CD14-positive monocyte (primary cell): Measurements from ENCODE around the gene UGT1A8. TPM values are rescaled to one million over a fixed set of nuclear protein-coding genes. Genes with fewer than 3 reads are reported as not detected.
"Not testable (repeated sequence)": the region's sequence is repeated elsewhere in the genome, so short reads cannot be mapped to it uniquely, and the experiment has no call there.

Source experiments
- DNase-seq, 3 donors: peaks; one replicate each; pipeline ENCODE4 v3.0.0-alpha.2; 2011 to 2022
- H2AFZ ChIP-seq: 2 replicates; pipeline ENCODE4 v1.6.0; 2012; ENCODE audit warnings: mild to moderate bottlenecking, low read depth, low read length, inconsistent platforms; ENCODE audit not compliant: insufficient read depth, poor library complexity, severe bottlenecking
- H3K27ac ChIP-seq, 2 donors: 1 replicate in 1 of 2; 2 replicates in 1 of 2; pipeline ENCODE4 v1.5.1; 2012 to 2013; ENCODE audit warnings: low read length in 2 of 2, control low read depth in 1 of 2, inconsistent platforms in 1 of 2, low read depth in 1 of 2, mild to moderate bottlenecking in 1 of 2
- H3K27me3 ChIP-seq, 2 donors: one replicate each; pipeline versions ENCODE4 v1.6.0 to v1.6.1; 2011 to 2013; ENCODE audit warnings: low read length in 2 of 2; ENCODE audit not compliant: control insufficient read depth in 2 of 2, insufficient read depth in 2 of 2
- H3K36me3 ChIP-seq, 2 donors: replicated peaks in 1 of 2; 1 replicate in 1 of 2; 2 replicates in 1 of 2; pipeline versions ENCODE4 v1.5.1 to v1.6.1; 2012 to 2013; ENCODE audit warnings: low read length in 2 of 2, control low read depth in 1 of 2, inconsistent platforms in 1 of 2, mild to moderate bottlenecking in 1 of 2; ENCODE audit not compliant: insufficient read depth in 2 of 2, control insufficient read depth in 1 of 2
- H3K4me1 ChIP-seq, 2 donors: 1 replicate in 1 of 2; 2 replicates in 1 of 2; pipeline versions ENCODE4 v1.5.1 to v1.6.1; 2012 to 2013; ENCODE audit warnings: low read length in 2 of 2, control low read depth in 1 of 2, inconsistent platforms in 1 of 2, mild to moderate bottlenecking in 1 of 2, moderate library complexity in 1 of 2; ENCODE audit not compliant: insufficient read depth in 2 of 2, control insufficient read depth in 1 of 2
- H3K4me2 ChIP-seq: replicated peaks from 2 replicates; pipeline ENCODE3; 2012; ENCODE audit warnings: low read length, moderate library complexity, mild to moderate bottlenecking; ENCODE audit not compliant: poor library complexity, severe bottlenecking; ENCODE audit errors: extremely low read depth
- H3K4me3 ChIP-seq, 3 experiments: fragments of 200-600 bp in 1 of 3; sonication (generic) in 1 of 3; replicated peaks in 1 of 3; 1 replicate in 2 of 3; 2 replicates in 1 of 3; pipeline ENCODE4 v1.5.1; 2011 to 2013; ENCODE audit warnings: low read length in 3 of 3, mild to moderate bottlenecking in 3 of 3, control low read depth in 2 of 3, low read depth in 2 of 3, inconsistent platforms in 1 of 3, moderate library complexity in 1 of 3
- H3K79me2 ChIP-seq: 2 replicates; pipeline ENCODE4 v1.6.0; 2012; ENCODE audit warnings: mild to moderate bottlenecking, control low read depth, inconsistent platforms, low read length, moderate library complexity; ENCODE audit not compliant: insufficient read depth
- H3K9ac ChIP-seq: 2 replicates; pipeline ENCODE4 v1.6.0; 2017; ENCODE audit warnings: low read length, mild to moderate bottlenecking; ENCODE audit not compliant: insufficient read depth, poor library complexity, severe bottlenecking
- H3K9me3 ChIP-seq, 2 donors: replicated peaks in 1 of 2; 1 replicate in 1 of 2; 2 replicates in 1 of 2; pipeline versions ENCODE4 v1.5.1 to v1.6.1; 2012 to 2013; ENCODE audit warnings: low read length in 2 of 2, control low read depth in 1 of 2; ENCODE audit not compliant: control insufficient read depth in 1 of 2, insufficient read depth in 1 of 2
- H4K20me1 ChIP-seq: 2 replicates; pipeline ENCODE4 v1.6.0; 2012; ENCODE audit warnings: mild to moderate bottlenecking, low read length, control low read depth, moderate library complexity; ENCODE audit not compliant: insufficient read depth
- H3K27ac Mint-ChIP-seq, 7 donors: one replicate each; pipeline ENCODE4 v1.8.0; 2020; ENCODE audit warnings: mild to moderate bottlenecking in 7 of 7, mixed read lengths in 7 of 7, moderate library complexity in 6 of 7, inconsistent platforms in 2 of 7
- H3K27me3 Mint-ChIP-seq, 3 donors: one replicate each; pipeline ENCODE4 v1.8.0; 2021 to 2022; ENCODE audit warnings: low read depth in 3 of 3, mild to moderate bottlenecking in 3 of 3, mixed read lengths in 3 of 3, moderate library complexity in 3 of 3, inconsistent platforms in 1 of 3
- H3K36me3 Mint-ChIP-seq, 2 donors: one replicate each; pipeline ENCODE4 v1.8.0; 2020; ENCODE audit warnings: mixed read lengths in 2 of 2, inconsistent platforms in 1 of 2, mild to moderate bottlenecking in 1 of 2
- H3K4me1 Mint-ChIP-seq: one replicate; pipeline ENCODE4 v1.8.0; 2020; ENCODE audit warnings: mild to moderate bottlenecking, mixed read lengths
- H3K4me3 Mint-ChIP-seq, 2 donors: one replicate each; pipeline ENCODE4 v1.8.0; 2020; ENCODE audit warnings: mild to moderate bottlenecking in 2 of 2, mixed read lengths in 2 of 2, moderate library complexity in 1 of 2
- H3K9me3 Mint-ChIP-seq, 7 donors: one replicate each; pipeline ENCODE4 v1.8.0; 2020 to 2022; ENCODE audit warnings: mixed read lengths in 7 of 7, mild to moderate bottlenecking in 6 of 7, moderate library complexity in 6 of 7, inconsistent platforms in 2 of 7
- WGBS: methylation state at CpG from one replicate; pipeline ENCODE4 v1.1.5; 2013; ENCODE audit warnings: missing lambda C conversion rate; ENCODE audit not compliant: insufficient coverage; 5-methylcytosine and 5-hydroxymethylcytosine counted together
- intact Hi-C, 2 donors: fragments of 100-400 bp; cut with micrococcal nuclease; formaldehyde crosslinking; loops; one replicate each; pipeline versions ENCODE4 v1.15.0 to v1.15.1; 2023
- polyA plus RNA-seq, 3 donors: library from polyadenylated mRNA; depleted of rRNA in 1 of 3; unstranded in 2 of 3; stranded (reverse) in 1 of 3; fragments of 300-500 nt in 2 of 3; fragments of >200 nt in 1 of 3; fragmentation: Illumina TruSeq in 2 of 3; gene quantifications; 1 replicate in 2 of 3; 2 replicates in 1 of 3; pipeline ENCODE4 v1.2.3, GENCODE V29; 2012 to 2021
- TF ChIP-seq, protein P1 (sequence below): fragments of 200-600 bp; IDR thresholded peaks from one replicate; pipeline ENCODE4 v1.8.0; 2022; ENCODE audit warnings: antibody characterized with exemption, mild to moderate bottlenecking

Gene UGT1A8
- polyA plus RNA-seq, 3 donors, result not detected

DNA sequence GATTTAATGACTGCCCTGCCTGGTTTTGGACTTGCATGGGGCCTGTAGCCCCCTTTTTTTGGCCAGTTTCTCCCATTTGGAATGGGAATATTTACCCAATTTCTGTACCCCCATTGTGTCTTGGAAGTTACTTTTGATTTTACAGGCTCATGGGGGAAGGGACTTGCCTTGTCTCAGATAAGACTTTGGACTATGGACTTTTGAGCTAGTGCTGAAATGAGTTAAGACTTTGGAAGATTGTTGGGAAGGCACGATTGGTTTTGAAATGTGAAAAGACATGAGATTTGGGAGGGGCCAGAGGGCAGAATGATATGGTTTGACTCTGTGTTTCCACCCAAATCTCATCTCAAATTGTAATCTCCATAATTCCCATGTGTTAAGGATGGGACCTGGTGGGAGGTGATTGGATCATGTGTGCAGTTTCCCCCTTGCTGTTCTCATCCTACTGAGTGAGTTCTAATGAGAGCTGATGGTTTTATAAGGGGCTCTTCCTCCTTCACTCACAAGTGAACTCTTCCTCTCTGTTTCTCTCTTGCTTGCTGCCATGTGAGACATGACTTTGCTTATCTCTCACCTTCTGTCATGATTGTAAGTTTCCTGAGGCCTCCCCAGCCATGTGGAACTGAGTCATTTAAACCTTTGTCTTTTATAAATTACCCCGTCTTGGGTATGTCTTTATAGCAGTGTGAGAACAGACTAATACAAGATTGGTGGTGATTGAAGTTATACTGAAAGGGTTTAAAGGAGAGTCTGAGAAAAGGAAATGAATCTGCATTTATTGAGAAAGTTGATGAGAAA, 134.0 kb downstream of the UGT1A8 start:
- not testable (repeated sequence) for H3K27me3 Mint-ChIP-seq

DNA sequence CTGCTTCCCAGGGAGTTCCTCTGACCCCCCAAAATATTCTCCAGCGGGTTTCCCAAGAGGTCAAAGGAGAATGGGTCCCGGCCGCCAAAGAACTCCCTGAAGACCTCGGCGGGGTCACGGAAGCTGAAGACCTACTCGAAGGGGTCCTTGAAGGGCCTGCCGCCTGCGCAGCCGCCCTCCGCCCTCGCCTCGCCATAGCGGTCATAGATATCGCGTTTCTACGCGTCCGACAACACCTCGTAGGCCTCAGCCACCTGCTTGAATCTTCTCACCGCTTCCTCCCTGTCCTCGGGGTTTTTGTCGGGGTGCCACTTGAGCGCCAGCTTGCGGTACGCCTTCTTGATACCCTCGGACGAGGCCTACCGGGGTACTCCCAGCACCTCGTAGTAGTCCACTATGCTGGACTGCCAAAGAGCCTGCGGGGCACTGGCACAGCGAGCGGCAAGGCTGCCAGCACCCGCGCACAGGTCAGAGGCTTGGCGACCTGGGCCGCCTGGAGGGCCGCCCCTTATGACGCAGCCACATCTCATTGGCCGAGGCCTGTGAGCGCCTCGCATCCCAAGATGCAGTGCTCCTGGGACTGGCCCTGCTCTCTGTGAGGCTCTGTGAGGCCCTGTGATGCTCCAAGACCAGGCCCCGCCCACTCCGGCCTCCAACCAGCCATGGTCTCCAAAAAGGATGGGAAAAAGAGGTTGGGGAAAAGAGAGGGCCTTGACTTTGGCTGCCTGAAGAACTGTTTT, 137.6 kb downstream of the UGT1A8 start:
- H3K27me3 Mint-ChIP-seq, result peaks cover 0 to 2% (median 2%) of the 10 kb centered on the region in 3 donors
- H3K27ac Mint-ChIP-seq, result no peak overlapping the region
- H3K4me2 ChIP-seq, result no peak overlapping the region
- no peak overlapping the region for H3K9ac ChIP-seq
- no peaks in the 10 kb centered on the region for H3K4me1 ChIP-seq
- no peak overlapping the region for H3K4me3 Mint-ChIP-seq
- no peaks in the 10 kb centered on the region for H4K20me1 ChIP-seq
- H3K9me3 Mint-ChIP-seq, result peaks cover 10 to 27% (median 16%) of the 10 kb centered on the region in 7 donors
- peaks cover 10 to 14% of the 10 kb centered on the region in 2 donors for H3K9me3 ChIP-seq
- no peaks in the 10 kb centered on the region for H3K36me3 Mint-ChIP-seq
- intact Hi-C loops, result no loop called here
- H3K4me1 Mint-ChIP-seq, result no peaks in the 10 kb centered on the region
- H3K4me3 ChIP-seq, result no peak overlapping the region
- TF ChIP-seq, protein P1, sequence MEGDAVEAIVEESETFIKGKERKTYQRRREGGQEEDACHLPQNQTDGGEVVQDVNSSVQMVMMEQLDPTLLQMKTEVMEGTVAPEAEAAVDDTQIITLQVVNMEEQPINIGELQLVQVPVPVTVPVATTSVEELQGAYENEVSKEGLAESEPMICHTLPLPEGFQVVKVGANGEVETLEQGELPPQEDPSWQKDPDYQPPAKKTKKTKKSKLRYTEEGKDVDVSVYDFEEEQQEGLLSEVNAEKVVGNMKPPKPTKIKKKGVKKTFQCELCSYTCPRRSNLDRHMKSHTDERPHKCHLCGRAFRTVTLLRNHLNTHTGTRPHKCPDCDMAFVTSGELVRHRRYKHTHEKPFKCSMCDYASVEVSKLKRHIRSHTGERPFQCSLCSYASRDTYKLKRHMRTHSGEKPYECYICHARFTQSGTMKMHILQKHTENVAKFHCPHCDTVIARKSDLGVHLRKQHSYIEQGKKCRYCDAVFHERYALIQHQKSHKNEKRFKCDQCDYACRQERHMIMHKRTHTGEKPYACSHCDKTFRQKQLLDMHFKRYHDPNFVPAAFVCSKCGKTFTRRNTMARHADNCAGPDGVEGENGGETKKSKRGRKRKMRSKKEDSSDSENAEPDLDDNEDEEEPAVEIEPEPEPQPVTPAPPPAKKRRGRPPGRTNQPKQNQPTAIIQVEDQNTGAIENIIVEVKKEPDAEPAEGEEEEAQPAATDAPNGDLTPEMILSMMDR, result no peak
- H3K27me3 ChIP-seq, result no peaks in the 10 kb centered on the region
- H2AFZ ChIP-seq, result no peak overlapping the region
- no peak for DNase-seq
- no peaks in the 10 kb centered on the region for H3K79me2 ChIP-seq
- no peaks in the 10 kb centered on the region for H3K36me3 ChIP-seq
- WGBS, result 93% methylated on average over 40 of the region's 44 CpGs
- no peak overlapping the region for H3K27ac ChIP-seq

More for the DNA sequence above, 134.0 kb downstream of the UGT1A8 start:
- H4K20me1 ChIP-seq, H3K4me2 ChIP-seq, H3K36me3 ChIP-seq, H3K4me1 ChIP-seq, DNase-seq, H3K27ac Mint-ChIP-seq, H3K27ac ChIP-seq, H3K4me1 Mint-ChIP-seq, H3K36me3 Mint-ChIP-seq, H3K4me3 ChIP-seq, H3K9ac ChIP-seq, H3K79me2 ChIP-seq, H3K27me3 ChIP-seq, H2AFZ ChIP-seq, H3K4me3 Mint-ChIP-seq, intact Hi-C loops: not testable (repeated sequence)
- peaks cover 10 to 14% of the 10 kb centered on the region in 2 donors for H3K9me3 ChIP-seq
- no CpG with 5 or more reads among the region's 2 CpGs for WGBS
- peaks cover 13 to 37% (median 22%) of the 10 kb centered on the region in 7 donors for H3K9me3 Mint-ChIP-seq
